HG03575 (cell line): Measurements from ENCODE around the gene NEK11.
"Not testable (repeated sequence)": the region's sequence is repeated elsewhere in the genome, so short reads cannot be mapped to it uniquely, and the experiment has no call there.

ENCODE experiments used
- ATAC-seq: cut with Tn5 transposase; IDR thresholded peaks from one replicate; pipeline ENCODE4 v1.9.1; 2021; ENCODE audit not compliant: unreplicated experiment, insufficient number of reproducible peaks, low FRiP score; ENCODE audit errors: extremely low read depth

Gene NEK11

GRCh38 chr3:131329774-131330173 lies 303.1 kb downstream of the NEK11 start:
- ATAC-seq = no peak

DNA sequence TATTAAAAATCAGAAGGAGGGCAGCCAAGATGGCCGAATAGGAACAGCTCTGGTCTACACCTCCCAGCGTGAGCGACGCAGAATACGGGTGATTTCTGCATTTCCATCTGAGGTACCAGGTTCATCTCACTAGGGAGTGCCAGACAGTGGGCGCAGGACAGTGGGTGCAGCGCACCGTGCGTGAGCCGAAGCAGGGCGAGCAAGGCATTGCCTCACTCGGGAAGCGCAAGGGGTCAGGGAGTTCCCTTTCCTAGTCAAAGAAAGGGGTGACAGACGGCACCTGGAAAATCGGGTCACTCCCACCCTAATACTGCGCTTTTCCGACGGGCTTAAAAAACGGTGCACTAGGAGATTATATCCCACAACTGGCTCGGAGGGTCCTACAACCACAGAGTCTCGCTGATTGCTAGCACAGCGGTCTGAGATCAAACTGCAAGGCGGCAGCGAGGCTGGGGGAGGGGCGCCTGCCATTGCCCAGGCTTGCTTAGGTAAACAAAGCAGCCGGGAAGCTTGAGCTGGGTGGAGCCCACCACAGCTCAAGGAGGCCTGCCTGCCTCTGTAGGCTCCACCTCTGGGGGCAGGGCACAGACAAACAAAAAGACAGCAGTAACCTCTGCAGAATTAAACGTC lies 304.9 kb downstream of the NEK11 start:
- ATAC-seq = not testable (repeated sequence)

DNA sequence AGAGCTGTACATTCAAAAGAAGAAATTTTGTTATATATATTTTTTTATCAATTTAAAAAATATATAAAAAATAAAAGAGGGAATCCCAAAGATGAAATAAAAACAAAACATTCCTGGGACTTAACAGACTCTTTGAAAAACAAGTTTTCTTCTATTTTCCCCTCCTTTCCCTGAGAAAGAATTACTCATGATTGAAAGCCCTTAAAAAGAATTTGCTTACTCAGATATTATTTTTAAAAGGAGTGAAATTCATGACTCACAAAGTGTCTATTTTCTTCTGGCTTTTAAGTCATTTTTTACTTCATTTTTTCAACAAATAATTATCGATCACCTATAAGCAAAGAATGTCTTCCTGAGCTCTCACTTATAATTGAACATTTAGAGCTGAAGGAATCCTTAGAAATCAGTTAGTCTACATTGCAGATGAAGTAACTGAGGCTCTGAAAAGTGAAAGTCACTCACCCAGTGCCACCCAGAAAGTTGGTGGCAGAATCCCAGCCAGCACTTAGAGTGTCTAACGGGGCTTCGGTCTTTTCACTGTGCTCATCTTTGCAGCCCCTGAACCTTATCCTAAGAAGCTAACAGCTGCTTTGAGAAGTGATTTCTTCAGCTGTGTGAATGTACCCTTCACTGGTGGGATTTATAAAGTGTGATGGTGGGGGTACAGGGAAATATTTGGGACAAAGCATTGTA lies 312.4 kb downstream of the NEK11 start:
- ATAC-seq = no peak

- no peak for ATAC-seq
Observed at GRCh38 chr3:131341761-131342160, 315.1 kb downstream of the NEK11 start.

GRCh38 chr3:131348911-131349310 lies 322.2 kb downstream of the NEK11 start:
- no peak for ATAC-seq

- no peak for ATAC-seq
Observed at GRCh38 chr3:131349454-131349853, 322.8 kb downstream of the NEK11 start.

DNA sequence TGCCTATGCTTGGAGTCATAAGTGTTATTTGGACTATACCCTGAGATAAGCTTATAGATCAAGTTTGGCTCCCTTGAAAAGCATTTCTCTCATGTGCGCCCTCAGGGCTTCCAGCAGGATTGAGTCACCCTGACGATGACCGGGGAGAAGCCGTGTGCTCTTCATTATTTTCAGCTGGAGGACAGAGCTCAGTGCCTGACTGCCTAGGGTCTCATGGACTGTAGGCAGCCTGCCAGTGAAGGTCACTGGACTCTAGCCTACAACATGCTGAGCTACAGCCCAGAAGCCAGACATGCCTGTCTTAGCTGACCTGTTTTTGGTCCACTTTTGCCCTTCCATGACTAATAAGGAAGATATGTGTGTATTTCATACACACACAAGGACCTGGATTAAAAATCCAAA lies 323.3 kb downstream of the NEK11 start:
- ATAC-seq = no peak

GRCh38 chr3:131350506-131350905 lies 323.8 kb downstream of the NEK11 start:
- no peak for ATAC-seq

DNA sequence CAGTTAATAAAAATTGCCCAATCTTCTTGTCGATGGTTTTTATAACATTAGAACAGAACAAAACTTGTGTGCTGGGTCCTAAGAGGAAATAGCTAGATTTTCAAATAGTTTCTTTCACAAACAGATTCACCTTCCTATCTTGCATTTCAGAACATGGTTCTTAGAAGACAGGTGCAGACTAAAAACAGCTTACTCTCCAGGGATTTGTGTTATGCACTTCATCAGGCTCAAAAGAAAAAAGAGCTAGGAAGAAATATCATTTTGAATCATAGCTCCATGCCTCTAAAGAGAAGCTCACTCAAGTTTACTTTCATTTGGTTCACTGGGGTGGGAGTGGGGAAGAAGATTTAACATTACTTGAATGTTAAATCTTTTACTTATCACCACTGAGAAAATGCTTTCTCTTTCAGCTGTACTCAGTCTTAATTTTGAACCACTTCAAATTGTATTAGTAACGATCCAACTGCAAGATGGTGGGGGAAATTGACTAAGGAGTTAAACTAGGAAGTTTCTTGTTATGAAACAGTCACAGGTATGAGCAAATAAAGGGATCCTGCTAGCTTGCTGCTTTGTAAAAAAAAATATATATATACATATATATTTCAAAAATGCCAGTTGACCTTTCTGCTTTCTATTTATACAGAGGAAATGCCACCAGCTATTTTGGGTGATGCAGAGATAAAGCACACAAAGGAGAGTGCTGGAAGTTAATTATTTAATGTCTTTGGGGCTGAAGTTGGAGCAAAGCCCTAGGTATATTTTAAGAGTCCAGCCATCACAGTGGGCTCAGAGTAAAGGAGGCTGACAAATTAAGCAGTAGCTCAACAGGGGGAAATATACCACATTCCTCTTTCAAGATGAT lies 326.6 kb downstream of the NEK11 start:
- ATAC-seq = no peak

DNA sequence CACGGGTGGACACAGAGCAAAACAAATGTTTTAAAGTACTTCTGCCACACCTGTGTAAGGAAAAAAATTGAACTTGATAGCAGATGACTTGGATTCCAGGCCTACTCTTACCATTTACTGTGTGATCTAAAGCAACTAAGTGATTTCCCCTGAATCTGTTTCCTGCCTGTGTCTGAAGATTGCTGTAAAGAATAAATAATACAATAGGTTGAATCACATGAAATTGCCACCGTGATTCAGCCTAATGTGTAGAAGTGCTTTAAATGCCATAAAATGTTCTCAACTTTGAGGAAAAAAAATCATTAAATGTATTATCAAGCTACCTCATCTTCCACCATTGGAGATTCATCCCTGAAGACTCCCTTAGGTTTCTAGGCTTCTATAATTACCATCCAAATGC lies 327.3 kb downstream of the NEK11 start:
- no peak for ATAC-seq

- ATAC-seq = no peak
Observed at GRCh38 chr3:131356006-131356595, 329.4 kb downstream of the NEK11 start.

GRCh38 chr3:131357275-131357674 lies 330.6 kb downstream of the NEK11 start:
- no peak for ATAC-seq

GRCh38 chr3:131360191-131360755 lies 333.6 kb downstream of the NEK11 start:
- ATAC-seq = no peak

DNA sequence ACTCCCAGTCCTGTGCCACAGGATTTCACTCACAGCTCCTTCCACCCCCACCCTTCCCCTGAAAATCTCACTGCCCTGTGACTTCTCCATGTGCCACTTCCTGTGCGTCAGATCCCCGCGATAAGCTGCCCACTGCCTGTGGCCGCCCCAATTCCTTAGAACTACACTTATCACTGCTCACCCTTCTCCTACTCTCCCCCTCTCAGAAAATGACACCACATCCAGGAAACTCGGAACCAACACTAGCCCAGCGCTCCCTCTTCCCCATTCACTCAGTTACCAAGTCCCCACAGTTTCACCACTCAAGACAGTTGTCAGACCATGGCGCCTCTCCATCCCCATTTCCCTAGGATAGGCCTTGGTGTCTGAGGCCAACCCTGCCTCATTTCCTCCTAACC lies 334.4 kb downstream of the NEK11 start:
- ATAC-seq = not testable (repeated sequence)

- no peak for ATAC-seq
Observed at GRCh38 chr3:131361464-131362421, 335.1 kb downstream of the NEK11 start.

GRCh38 chr3:131363275-131363674 lies 336.6 kb downstream of the NEK11 start:
- ATAC-seq = no peak

DNA sequence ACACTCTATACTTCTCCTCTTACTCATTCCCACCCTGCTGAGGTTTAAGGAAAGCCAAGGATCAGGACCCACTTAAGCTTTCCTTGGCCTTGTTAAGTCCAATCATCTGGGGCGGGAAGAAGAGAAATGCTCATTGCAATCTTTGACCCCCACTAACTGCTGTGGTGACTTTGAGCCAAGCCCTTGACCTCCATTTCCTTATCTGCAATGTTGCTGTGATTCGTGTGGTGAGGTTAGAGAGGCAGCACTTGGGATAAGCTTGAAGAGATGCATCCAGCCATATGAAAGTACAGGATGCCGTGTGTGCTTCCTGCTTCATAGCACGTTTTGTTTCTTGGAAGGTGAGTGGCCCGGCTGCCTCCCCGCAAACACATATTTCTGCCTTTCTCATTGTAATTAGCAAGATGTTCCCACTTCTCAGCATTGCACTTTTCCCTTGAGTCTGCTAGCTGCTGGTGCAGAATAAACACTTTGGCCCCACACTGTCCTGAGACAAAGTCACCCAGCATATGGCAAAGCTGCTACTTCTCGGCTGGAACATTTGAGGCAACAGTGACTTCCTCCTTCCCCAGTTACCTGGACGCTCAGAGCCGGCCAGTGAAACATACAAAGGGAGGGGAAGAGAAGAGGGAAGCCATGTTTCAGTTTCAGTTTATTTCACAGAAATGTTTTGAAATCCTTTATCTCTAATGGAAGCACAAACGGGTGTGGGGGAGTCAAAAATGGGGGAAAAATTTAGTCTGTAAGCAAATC lies 344.4 kb downstream of the NEK11 start:
- ATAC-seq = no peak

DNA sequence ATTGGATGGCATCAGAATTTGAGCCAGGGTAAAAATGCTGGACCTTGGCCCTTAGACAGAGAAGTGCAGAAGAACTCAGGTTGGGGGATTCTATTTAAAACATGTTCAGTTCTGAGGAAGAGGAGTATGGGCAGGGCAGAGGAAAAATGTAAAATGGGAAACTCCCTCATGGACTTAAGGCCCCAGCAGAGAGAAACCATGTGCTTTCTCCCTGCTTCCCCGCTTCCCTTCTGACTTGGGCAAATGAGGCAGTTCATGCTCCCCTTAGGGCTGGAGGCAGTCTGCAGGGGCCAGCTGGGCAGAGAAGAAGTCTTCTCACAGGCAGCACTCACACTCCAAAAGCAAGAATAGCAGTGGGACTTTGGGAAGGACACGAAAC lies 345.0 kb downstream of the NEK11 start:
- no peak for ATAC-seq
